SKM-1 (cell line): ENCODE measurements around the gene FFAR3.
A peak's percentile ranks its signal among the peaks of the same experiment; 100 is the strongest.

Experiments
- DNase-seq: peaks from one replicate; lab custom pipeline; 2025; ENCODE audit not compliant: unreplicated experiment; lab: John Stamatoyannopoulos, UW

The FFAR3 gene

GRCh38 chr19:35357867-35358573 lies at the start of gene FFAR3:
FFAR3 (plus strand) TSS chr19:35358460; CDS start chr19:35358891, 431 bp downstream.
- peak; percentile 54 for DNase-seq

GRCh38 chr19:35308910-35309309 lies 49.4 kb upstream of the FFAR3 start:
- no peak for DNase-seq

- no peak for DNase-seq
These were observed 48.6 kb upstream of the FFAR3 start for GRCh38 chr19:35309481-35310279.

- DNase-seq = no peak
These were observed 47.9 kb upstream of the FFAR3 start for GRCh38 chr19:35310331-35310730.

GRCh38 chr19:35310811-35311465 lies 47.3 kb upstream of the FFAR3 start:
- no peak for DNase-seq

- DNase-seq = no peak
These were observed 46.2 kb upstream of the FFAR3 start for GRCh38 chr19:35311901-35312665.

GRCh38 chr19:35313587-35313986 lies 44.7 kb upstream of the FFAR3 start:
- no peak for DNase-seq

GRCh38 chr19:35314031-35314430 lies 44.2 kb upstream of the FFAR3 start:
- no peak for DNase-seq

- DNase-seq = no peak
These were observed 43.3 kb upstream of the FFAR3 start for GRCh38 chr19:35314858-35315470.

GRCh38 chr19:35315883-35316282 lies 42.4 kb upstream of the FFAR3 start:
- DNase-seq = no peak

- no peak for DNase-seq
These were observed 41.7 kb upstream of the FFAR3 start for GRCh38 chr19:35316560-35316959.

- DNase-seq = no peak
These were observed 40.7 kb upstream of the FFAR3 start for GRCh38 chr19:35317464-35318043.

- no peak for DNase-seq
These were observed 39.4 kb upstream of the FFAR3 start for GRCh38 chr19:35318679-35319448.

- peak; percentile 26 for DNase-seq
These were observed 38.1 kb upstream of the FFAR3 start for GRCh38 chr19:35320065-35320713.

- DNase-seq = no peak
These were observed 37.0 kb upstream of the FFAR3 start for GRCh38 chr19:35321291-35321690.

GRCh38 chr19:35322014-35322413 lies 36.2 kb upstream of the FFAR3 start:
- no peak for DNase-seq

GRCh38 chr19:35327642-35328041 lies 30.6 kb upstream of the FFAR3 start:
- no peak for DNase-seq

GRCh38 chr19:35328851-35329285 lies 29.4 kb upstream of the FFAR3 start, which contains the start of gene CD22:
CD22 (plus strand) TSS chr19:35329187; CDS start chr19:35332041, 2,854 bp downstream.
- peak; percentile 30 for DNase-seq

- DNase-seq = no peak
These were observed 28.9 kb upstream of the FFAR3 start for GRCh38 chr19:35329323-35329722.
